Measurements from ENCODE around the gene DBI.

DNA sequence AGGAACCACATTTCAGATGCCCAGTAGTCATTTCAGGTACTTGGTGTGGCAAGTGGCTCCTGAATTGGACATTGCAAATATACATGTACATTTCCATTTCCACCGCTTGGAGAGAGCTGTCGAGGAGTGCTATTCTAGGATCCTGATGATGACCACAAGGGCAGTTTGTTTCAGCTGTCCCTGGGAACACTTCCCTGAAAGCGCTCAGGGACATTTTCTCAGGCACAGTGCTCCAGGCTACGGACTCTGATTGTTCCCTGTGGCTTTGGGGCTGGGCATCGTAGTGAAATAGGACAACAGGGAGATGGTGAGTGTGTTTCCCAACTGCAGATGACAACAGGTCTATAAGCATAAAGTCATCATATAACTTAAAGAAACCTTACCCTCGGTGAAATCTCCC lies 3.1 kb downstream of the DBI start:
- TF ChIP-seq CEBPB (IDR thresholded peaks at IDR 0.05): no peak
- TF ChIP-seq FOXM1 (IDR thresholded peaks at IDR 0.05; ENCODE audit: borderline replicate concordance, low read depth): no peak
- TF ChIP-seq NFIC (IDR thresholded peaks at IDR 0.05): no peak
- TF ChIP-seq EP300 (IDR thresholded peaks at IDR 0.05; ENCODE audit: borderline replicate concordance): no peak
- TF ChIP-seq RAD21 (IDR thresholded peaks at IDR 0.05; ENCODE audit: low read depth): no peak
- TF ChIP-seq REST (IDR thresholded peaks at IDR 0.05; ENCODE audit: low read depth): no peak
- TF ChIP-seq TAF1 (IDR thresholded peaks at IDR 0.05; ENCODE audit: low read depth): no peak
- TF ChIP-seq, protein P1, sequence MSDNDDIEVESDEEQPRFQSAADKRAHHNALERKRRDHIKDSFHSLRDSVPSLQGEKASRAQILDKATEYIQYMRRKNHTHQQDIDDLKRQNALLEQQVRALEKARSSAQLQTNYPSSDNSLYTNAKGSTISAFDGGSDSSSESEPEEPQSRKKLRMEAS (IDR thresholded peaks at IDR 0.05): no peak
- no peak for TF ChIP-seq EGR1 (IDR thresholded peaks at IDR 0.05)
- no peak for TF ChIP-seq TEAD4 (IDR thresholded peaks at IDR 0.05)
- no peak for TF ChIP-seq YY1 (IDR thresholded peaks at IDR 0.05; ENCODE audit: low read depth)
